HG02981 (cell line): Measurements from ENCODE around the gene PPFIA3.
"Not testable (repeated sequence)": the region's sequence is repeated elsewhere in the genome, so short reads cannot be mapped to it uniquely, and the experiment has no call there.

Experiments
- ATAC-seq: cut with Tn5 transposase; IDR thresholded peaks from one replicate; pipeline ENCODE4 v1.9.1; 2021; ENCODE audit warnings: mild to moderate bottlenecking, moderate library complexity; ENCODE audit not compliant: unreplicated experiment

The PPFIA3 gene

DNA sequence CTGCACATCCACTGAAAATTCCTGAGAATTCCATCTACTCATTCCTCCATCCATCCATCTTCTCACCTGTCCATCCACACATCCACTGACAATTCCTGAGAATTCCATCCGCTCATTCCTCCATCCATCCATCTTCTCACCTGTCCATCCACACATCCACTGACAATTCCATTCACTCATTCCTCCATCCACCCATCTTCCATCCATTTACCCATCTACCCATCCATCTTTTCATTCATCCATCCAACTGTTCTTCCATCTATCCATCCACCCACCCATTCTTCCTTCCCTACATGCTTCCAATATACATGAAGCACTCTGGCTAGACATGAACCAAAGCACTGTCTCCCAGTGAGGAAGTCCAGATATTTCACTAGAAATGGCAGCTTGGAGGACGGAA lies 53.9 kb downstream of the PPFIA3 start:
- no peak for ATAC-seq

DNA sequence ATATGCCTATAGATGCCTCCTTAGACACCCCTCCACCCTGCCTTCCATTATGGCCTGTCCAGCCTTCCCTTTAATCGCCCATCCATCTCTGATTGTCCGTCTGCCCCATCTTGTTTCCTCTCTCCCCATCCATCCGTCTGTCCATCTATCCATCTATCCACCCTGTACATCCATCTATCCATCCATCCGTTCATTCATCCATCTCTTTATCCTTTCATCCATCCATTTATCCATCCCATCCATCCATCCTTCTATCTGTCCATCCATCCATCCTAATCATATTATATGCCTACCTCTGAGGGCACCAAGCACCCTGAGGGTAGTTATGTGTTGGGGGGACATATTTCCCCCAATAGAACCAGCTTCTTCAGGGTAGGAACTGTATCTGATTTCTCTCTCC lies 61.3 kb downstream of the PPFIA3 start:
- no peak for ATAC-seq

DNA sequence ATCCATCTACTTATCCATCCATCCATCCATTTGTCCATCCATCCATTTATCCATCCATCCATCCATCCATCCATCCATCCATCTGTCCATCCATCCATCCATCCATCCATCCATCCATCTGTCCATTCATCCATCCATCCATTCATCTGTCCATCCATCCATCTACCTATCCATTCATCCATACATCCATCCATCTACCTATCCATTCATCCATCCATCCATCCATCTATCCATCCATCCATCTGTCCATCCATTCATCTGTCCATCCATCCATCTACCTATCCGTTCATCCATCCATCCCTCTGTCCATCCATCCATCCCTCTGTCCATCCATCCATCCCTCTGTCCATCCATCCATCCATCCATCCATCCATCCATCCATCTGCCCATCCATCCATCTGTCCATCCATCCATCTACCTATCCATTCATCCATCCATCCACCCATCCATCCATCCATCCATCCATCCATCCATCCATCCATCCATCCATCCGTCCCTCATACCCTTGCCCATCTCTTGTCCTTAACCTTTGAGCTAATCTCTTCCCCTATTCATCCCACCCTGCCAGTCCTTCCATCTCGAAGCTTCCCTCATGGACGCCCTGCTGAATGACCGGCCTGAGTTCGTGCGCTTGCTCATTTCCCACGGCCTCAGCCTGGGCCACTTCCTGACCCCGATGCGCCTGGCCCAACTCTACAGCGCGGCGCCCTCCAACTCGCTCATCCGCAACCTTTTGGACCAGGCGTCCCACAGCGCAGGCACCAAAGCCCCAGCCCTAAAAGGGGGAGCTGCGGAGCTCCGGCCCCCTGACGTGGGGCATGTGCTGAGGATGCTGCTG lies 62.9 kb downstream of the PPFIA3 start:
- ATAC-seq = not testable (repeated sequence)

DNA sequence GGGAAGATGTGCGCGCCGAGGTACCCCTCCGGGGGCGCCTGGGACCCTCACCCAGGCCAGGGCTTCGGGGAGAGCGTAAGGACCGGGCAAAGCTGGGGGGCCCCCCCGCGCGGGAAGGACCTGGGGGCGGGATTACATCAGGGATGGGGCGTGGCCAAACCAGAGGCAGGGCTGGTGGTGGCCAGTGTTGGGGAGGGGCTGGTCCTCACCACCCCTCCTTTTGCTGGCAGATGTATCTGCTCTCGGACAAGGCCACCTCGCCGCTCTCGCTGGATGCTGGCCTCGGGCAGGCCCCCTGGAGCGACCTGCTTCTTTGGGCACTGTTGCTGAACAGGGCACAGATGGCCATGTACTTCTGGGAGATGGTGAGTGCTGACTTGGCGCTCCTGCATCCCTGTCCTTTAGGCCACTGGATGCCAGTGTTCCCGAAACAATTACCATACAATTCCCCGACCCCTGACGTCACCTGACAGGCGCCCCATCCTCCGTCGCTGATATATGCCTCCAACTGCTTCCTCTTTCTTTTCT lies 63.6 kb downstream of the PPFIA3 start:
- no peak for ATAC-seq

DNA sequence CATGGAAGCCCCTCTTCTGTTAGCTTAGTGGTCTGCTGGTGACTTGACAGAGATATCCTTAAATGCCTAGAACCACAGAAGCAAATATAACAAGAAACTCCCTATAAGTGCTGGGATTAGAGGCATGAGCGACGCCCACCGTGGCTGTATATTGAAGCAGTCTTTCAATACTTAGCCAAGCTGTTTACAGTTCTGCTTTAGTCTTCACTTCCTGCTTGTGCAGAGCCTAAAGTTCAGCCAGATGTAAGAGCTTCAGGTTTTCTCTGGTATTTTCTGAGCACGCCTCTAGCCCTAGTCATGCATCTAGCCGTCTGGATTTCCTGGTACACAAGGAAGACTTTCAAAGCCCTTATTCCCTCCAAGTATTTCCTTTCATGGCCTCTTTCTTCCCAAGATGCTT lies 66.8 kb downstream of the PPFIA3 start:
- ATAC-seq = no peak

DNA sequence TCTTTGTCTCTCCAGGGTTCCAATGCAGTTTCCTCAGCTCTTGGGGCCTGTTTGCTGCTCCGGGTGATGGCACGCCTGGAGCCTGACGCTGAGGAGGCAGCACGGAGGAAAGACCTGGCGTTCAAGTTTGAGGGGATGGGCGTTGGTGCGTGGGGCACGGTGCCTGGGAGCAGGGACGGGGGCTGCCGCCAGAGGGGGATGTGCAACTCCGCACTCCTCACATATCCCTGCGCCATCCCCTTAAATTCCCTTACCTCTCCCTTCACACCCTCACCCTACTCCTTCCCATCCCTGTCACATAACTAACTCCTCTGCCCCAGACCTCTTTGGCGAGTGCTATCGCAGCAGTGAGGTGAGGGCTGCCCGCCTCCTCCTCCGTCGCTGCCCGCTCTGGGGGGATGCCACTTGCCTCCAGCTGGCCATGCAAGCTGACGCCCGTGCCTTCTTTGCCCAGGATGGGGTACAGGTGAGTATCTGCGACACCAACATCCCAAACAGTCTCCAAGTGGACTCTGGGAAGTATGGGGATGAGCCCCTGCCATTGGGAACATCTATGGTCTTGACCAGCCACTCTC lies 69.4 kb downstream of the PPFIA3 start:
- ATAC-seq = no peak

DNA sequence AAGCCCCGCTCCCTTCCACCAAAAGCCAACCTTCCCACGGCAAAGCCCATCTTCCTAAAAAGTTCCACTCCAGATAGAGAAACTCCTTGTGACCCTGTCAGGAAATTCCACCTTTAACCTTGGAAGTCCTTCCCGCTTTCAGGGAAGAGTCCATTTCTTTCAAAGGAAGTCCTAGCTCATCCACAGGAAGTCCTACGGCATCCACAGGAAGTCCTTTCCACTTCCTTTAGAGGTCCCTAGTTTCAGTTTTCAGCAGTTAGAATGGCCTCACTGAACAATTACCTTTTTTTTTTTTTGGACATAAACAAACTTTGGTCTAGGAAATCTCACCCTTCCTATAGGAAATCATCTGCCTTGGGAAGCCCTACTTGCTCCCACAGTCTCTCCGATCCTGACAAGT lies 69.9 kb downstream of the PPFIA3 start:
- ATAC-seq = no peak

DNA sequence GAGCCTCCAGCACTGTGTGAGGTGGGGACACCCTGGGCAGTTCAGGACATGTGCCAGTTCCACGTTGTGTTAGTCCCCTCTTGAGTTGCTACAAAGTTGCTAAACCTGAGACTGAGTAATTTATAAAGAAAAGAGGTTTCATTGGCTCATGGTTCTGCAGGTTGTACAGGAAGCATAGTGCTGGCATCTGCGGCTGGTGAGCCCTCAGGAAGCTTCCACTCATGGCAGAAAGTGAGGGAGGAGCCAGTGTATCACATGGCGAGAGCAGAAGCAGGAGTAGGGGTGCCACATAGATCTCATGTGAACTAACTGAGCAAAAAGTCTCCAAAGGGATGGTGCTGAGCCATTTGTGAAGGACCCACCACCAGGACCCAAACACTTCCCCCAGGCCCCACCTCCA lies 71.4 kb downstream of the PPFIA3 start:
- ATAC-seq = no peak

DNA sequence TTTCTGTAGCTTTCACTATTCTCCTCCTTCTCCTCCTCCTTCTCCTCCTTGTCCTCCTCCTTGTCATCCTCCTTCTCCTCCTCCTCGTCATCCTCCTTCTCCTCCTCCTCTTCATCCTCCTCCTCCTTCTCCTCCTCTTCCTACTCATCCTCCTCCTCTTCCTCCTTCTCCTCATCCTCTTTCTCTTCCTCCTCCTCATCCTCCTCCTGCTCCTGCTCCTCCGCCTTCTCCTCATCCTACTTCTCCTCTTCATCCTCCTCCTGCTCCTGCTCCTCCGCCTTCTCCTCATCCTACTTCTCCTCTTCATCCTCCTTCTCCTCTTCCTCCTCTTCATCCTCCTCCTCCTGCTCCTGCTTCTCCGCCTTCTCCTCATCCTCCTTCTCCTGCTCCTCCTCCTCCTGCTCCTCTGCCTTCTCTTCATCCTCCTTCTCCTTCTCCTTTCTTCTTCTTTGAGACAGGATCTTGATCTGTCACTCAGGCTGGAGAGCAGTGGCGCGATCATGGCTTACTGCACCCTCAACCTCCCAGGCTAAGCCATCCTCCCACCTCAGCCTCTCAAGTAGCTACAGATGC lies 74.6 kb downstream of the PPFIA3 start:
- ATAC-seq = no peak

DNA sequence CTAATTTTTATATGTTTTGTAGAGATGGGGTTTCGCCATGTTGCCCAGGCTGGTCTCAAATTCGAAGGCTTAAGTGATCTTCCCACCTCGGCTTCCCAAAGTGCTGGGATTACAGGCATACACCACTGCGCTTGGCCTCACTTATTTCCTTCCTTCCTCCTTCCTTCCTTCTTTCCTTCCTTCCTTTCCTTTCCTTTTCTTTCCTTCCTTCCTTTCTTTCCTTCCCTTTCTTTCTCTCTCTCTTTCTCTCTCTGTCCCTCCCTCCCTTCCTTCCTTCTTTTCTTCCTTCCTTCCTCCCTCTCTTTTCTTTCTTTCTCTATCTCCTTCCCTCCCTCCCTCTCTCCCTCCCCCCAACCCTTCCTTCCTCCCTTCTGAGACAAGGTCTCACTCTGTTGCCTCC lies 75.1 kb downstream of the PPFIA3 start:
- ATAC-seq = no peak

DNA sequence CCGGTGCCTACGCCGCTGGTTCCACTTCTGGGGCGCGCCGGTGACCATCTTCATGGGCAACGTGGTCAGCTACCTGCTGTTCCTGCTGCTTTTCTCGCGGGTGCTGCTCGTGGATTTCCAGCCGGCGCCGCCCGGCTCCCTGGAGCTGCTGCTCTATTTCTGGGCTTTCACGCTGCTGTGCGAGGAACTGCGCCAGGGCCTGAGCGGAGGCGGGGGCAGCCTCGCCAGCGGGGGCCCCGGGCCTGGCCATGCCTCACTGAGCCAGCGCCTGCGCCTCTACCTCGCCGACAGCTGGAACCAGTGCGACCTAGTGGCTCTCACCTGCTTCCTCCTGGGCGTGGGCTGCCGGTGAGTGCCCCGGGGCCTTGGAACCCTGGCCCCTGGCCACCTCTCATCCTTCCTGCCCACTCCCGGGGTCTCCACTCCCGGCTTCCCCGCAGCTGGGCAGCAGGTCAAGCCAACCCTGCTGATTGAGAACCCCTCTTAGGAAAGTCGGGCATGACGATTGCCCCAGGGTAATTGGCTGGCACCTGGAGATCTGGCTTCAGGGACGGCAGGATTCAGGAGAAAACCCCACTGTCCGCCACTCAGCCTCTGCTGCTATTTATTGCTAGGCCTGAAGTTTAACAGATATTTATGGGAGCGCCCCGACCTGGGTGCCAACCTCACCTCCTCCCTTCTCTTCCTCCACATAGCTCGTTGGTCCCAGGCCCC lies 77.3 kb downstream of the PPFIA3 start:
- no peak for ATAC-seq

DNA sequence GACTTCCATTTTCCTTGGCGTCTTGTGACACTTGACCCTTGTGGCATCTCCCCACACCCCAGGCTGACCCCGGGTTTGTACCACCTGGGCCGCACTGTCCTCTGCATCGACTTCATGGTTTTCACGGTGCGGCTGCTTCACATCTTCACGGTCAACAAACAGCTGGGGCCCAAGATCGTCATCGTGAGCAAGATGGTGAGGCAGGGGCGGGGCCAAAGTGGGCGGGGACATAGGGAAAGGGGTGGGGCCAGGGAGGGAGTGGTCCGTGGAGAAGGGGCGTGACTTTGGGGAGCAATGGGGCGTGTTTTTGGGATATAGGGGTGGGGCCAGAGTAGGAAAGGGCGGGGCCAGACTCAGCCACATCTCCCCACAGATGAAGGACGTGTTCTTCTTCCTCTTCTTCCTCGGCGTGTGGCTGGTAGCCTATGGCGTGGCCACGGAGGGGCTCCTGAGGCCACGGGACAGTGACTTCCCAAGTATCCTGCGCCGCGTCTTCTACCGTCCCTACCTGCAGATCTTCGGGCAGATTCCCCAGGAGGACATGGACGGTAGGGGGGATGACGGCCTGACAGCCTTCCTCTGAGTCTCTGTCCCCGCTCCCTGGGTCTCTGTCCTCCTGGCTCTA lies 81.0 kb downstream of the PPFIA3 start:
- ATAC-seq = no peak
